Measurements from ENCODE around the gene MARCO.
A peak's percentile ranks its signal among the peaks of the same experiment; 100 is the strongest.
"Not testable (repeated sequence)": the region's sequence is repeated elsewhere in the genome, so short reads cannot be mapped to it uniquely, and the experiment has no call there.

MARCO gene

DNA sequence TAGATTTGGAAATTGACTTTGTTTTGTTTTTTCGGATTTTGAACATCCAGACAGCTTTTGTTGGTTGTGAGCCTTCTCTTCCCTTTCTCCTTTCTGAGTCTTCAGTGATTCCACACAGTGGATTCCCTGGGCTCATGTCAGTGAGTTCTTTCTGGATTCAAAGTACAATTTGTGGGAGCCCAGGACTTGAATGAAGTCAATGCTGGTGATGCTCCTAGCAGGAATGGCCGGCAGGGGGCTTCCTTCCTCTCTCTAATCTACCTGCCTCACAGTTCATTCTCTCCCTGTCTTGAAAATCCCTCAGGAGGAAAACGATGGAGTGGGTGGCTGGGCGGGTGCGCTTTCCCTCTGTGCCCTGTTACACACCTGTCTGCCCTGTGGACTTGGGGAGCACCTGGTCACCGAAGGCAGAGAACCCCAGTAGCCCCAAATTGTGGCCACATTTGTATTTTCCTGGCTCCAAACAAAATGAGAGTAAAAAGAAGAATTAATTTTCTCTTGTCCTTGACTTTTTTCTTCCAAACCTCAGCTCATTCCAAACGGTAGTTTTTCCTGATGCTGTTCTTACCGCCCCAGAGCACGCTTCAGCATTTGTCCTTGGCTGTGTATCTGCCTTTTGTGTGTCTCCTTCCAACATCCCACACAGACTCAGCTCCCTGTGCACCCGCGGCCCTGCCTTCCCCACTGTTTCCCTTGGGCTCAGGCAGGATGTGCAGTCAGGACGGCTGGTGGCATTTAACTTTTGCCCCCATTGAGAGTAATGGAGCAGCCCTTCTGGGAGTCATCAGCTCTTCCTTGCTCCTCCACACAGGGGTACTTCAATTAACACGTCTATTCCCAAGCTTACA is 86.6 kb downstream of the MARCO start:
- DNase-seq (ENCODE audit: insufficient read length, low spot score) (peak; percentile 31), FAIRE-seq (peak; percentile 43)
- TF ChIP-seq POLR2A (IDR thresholded peaks at IDR 0.05; ENCODE audit: low read depth, low read length) = no peak

GRCh38 chr2:119029297-119029696 is 87.3 kb downstream of the MARCO start:
- DNase-seq (ENCODE audit: insufficient read length, low spot score) (no peak), FAIRE-seq (no peak)
- no peak for TF ChIP-seq POLR2A (IDR thresholded peaks at IDR 0.05; ENCODE audit: low read depth, low read length)

DNA sequence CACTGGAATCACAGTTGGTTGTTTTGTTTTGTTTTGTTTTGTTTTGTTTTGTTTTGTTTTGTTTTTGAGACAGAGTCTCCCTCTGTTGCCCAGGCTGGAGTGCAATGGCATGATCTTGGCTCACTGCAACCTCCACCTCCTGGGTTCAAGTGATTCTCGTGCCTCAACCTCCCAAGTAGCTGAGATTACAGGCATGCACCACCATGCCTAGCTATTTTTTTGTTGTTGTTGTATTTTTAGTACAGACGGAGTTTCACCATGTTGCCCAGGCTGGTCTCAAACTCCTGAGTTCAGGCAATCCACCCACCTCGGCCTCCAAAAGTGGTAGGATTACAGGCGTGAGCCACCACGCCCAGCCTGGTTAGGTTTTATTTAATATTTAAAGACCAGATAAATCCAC is 95.9 kb downstream of the MARCO start:
- not testable (repeated sequence) for FAIRE-seq; DNase-seq (ENCODE audit: insufficient read length, low spot score)

DNA sequence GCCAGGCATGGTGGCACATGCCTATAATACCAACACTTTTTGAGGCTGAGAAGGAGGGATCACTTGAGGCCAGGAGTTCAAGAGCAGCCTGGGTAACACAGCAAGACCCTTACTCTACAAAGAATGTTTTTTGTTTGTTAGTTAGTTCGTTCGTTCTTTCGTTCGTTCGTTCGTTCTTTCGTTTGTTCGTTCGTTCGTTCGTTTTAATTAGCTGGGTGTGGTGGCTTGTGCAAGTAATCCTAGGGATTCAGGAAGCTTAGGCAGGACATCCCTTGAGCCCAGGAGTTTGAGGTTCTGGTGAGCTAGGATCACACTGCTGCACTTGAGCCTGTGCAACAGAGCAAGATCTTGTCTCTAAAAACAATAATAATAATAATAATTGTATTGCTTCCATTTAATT is 98.7 kb downstream of the MARCO start:
- no peak for TF ChIP-seq POLR2A (IDR thresholded peaks at IDR 0.05; ENCODE audit: low read depth, low read length)
- DNase-seq (ENCODE audit: insufficient read length, low spot score) = no peak
- FAIRE-seq = no peak

Data from H54 (cell line).